B cell (primary cell): Measurements from ENCODE around the gene CHD9. TPM values are rescaled to one million over a fixed set of nuclear protein-coding genes. Genes with fewer than 3 reads are reported as not detected.

Source experiments
- ATAC-seq: fragments of 200-7000 bp; cut with Tn5 transposase; one replicate; pipeline ENCODE4 v1.10.0; 2021; ENCODE audit warnings: low read depth, mild to moderate bottlenecking, moderate number of reproducible peaks, moderate library complexity
- CTCF ChIA-PET: fragments of 350-600 bp; sonication (Branson Sonifier 250); formaldehyde crosslinking; loops from one replicate; lab custom pipeline; 2021; ENCODE audit warnings: antibody characterized with exemption, inconsistent platforms; lab: Charles Lee
- POLR2A ChIA-PET: fragments of 350-600 bp; sonication (Branson Sonifier 250); formaldehyde crosslinking; loops from one replicate; lab custom pipeline; 2021; ENCODE audit warnings: antibody characterized with exemption; lab: Charles Lee
- DNase-seq: peaks from one replicate; pipeline ENCODE4 v3.0.0; 2013
- H2AFZ ChIP-seq: 2 replicates; pipeline ENCODE4 v1.6.1; 2012; ENCODE audit warnings: mild to moderate bottlenecking, low read depth, low read length; ENCODE audit not compliant: insufficient read depth, poor library complexity, severe bottlenecking
- H3K27ac ChIP-seq, 2 donors: 1 replicate in 1 of 2; 2 replicates in 1 of 2; pipeline ENCODE4 v1.5.1; 2012 to 2013; ENCODE audit warnings: low read length in 2 of 2, mild to moderate bottlenecking in 2 of 2, moderate library complexity in 1 of 2
- H3K27me3 ChIP-seq, 4 experiments: fragments of 200-600 bp in 1 of 4; sonication (generic) in 1 of 4; replicated peaks in 1 of 4; 1 replicate in 2 of 4; 2 replicates in 2 of 4; pipeline versions ENCODE4 v1.6.1 to v1.7.0; 2013 to 2016; ENCODE audit warnings: low read length in 3 of 4, mild to moderate bottlenecking in 2 of 4, mixed read lengths in 1 of 4, moderate library complexity in 1 of 4; ENCODE audit not compliant: insufficient read depth in 4 of 4, control insufficient read depth in 3 of 4; ENCODE audit errors: control extremely low read depth in 1 of 4
- H3K36me3 ChIP-seq, 2 experiments: replicated peaks in 1 of 2; 1 replicate in 1 of 2; 2 replicates in 1 of 2; pipeline versions ENCODE4 v1.6.1 to v1.7.1; 2013; ENCODE audit warnings: low read length in 1 of 2; ENCODE audit not compliant: insufficient read depth in 2 of 2, control insufficient read depth in 1 of 2; ENCODE audit errors: control extremely low read depth in 1 of 2, extremely low read depth in 1 of 2
- H3K4me1 ChIP-seq, 2 donors: fragments of 200-600 bp in 1 of 2; sonication (generic) in 1 of 2; 1 replicate in 1 of 2; 2 replicates in 1 of 2; pipeline versions ENCODE4 v1.5.1 to v1.6.1; 2013 to 2017; ENCODE audit warnings: low read length in 2 of 2; ENCODE audit not compliant: control insufficient read depth in 2 of 2, insufficient read depth in 2 of 2
- H3K4me2 ChIP-seq: replicated peaks from 2 replicates; pipeline ENCODE3; 2012; ENCODE audit warnings: mild to moderate bottlenecking, low read depth, low read length; ENCODE audit not compliant: poor library complexity, severe bottlenecking
- H3K4me3 ChIP-seq, 5 experiments: fragments of 200-600 bp in 1 of 5; sonication (generic) in 1 of 5; 1 replicate in 3 of 5; 2 replicates in 2 of 5; pipeline versions ENCODE4 v1.5.1 to v1.7.0; 2011 to 2016; ENCODE audit warnings: low read length in 4 of 5, mild to moderate bottlenecking in 4 of 5, low read depth in 2 of 5, control low read depth in 1 of 5, moderate library complexity in 1 of 5; ENCODE audit not compliant: insufficient read depth in 1 of 5; ENCODE audit errors: control extremely low read depth in 1 of 5, extremely low read depth in 1 of 5
- H3K79me2 ChIP-seq: fragments of 200-600 bp; sonication (generic); one replicate; pipeline ENCODE4 v1.6.0; 2016; ENCODE audit warnings: low read length; ENCODE audit not compliant: control insufficient read depth, insufficient read depth
- H3K9ac ChIP-seq: fragments of 200-600 bp; sonication (generic); 2 replicates; pipeline ENCODE4 v1.6.1; 2017; ENCODE audit warnings: mild to moderate bottlenecking, low read length, moderate library complexity
- H3K9me3 ChIP-seq, 3 donors: one replicate each; pipeline versions ENCODE4 v1.6.1 to v1.7.1; 2013; ENCODE audit warnings: low read length in 2 of 3; ENCODE audit not compliant: control insufficient read depth in 2 of 3, insufficient read depth in 1 of 3; ENCODE audit errors: control extremely low read depth in 1 of 3
- H4K20me1 ChIP-seq: 2 replicates; pipeline ENCODE4 v1.6.0; 2012; ENCODE audit warnings: mild to moderate bottlenecking, low read length; ENCODE audit not compliant: insufficient read depth, control insufficient read depth, poor library complexity, severe bottlenecking
- H3K27ac Mint-ChIP-seq: one replicate; pipeline ENCODE4 v1.8.0; 2021; ENCODE audit warnings: mixed read lengths
- H3K27me3 Mint-ChIP-seq: one replicate; pipeline ENCODE4 v1.8.0; 2021; ENCODE audit warnings: mixed read lengths
- H3K4me1 Mint-ChIP-seq: one replicate; pipeline ENCODE4 v1.8.0; 2021; ENCODE audit warnings: mixed read lengths
- H3K4me3 Mint-ChIP-seq: one replicate; pipeline ENCODE4 v1.8.0; 2021; ENCODE audit warnings: mixed read lengths
- H3K9me3 Mint-ChIP-seq: one replicate; pipeline ENCODE4 v1.8.0; 2022; ENCODE audit warnings: mixed read lengths; ENCODE audit not compliant: insufficient read depth
- EZH2 ChIP-seq: IDR thresholded peaks from 2 replicates; pipeline ENCODE4 v1.6.1; 2012; ENCODE audit warnings: borderline replicate concordance, low read depth, mild to moderate bottlenecking, moderate library complexity, low read length; ENCODE audit not compliant: insufficient read depth, poor library complexity, severe bottlenecking
- WGBS: methylation state at CpG from one replicate; pipeline ENCODE4 v1.1.5; 2013; ENCODE audit warnings: missing lambda C conversion rate; ENCODE audit not compliant: insufficient coverage; 5-methylcytosine and 5-hydroxymethylcytosine counted together
- intact Hi-C: fragments of 100-400 bp; cut with micrococcal nuclease; formaldehyde crosslinking; loops from one replicate; pipeline ENCODE4 v1.10.0; 2022
- polyA plus RNA-seq: library from polyadenylated mRNA; depleted of rRNA; stranded (reverse); fragments of >200 nt; gene quantifications from 2 replicates; pipeline ENCODE4 v1.2.3, GENCODE V29; 2012
- total RNA-seq, 2 donors: library from RNA; stranded (reverse); fragments of 120-200 nt in 1 of 2; gene quantifications; 1 replicate in 1 of 2; 2 replicates in 1 of 2; pipeline versions ENCODE4 v1.2.3 to v1.2.4, GENCODE V29; 2013 to 2022
- TF ChIP-seq, protein P1 (sequence below): fragments of 200-600 bp; IDR thresholded peaks from one replicate; pipeline ENCODE4 v1.8.0; 2022; ENCODE audit warnings: antibody characterized with exemption, mild to moderate bottlenecking

CHD9 gene
- total and polyA plus RNA-seq, 2 donors (not counting 1 experiment from before 2014, with no cell fraction given) = 12.2 to 102 TPM

DNA sequence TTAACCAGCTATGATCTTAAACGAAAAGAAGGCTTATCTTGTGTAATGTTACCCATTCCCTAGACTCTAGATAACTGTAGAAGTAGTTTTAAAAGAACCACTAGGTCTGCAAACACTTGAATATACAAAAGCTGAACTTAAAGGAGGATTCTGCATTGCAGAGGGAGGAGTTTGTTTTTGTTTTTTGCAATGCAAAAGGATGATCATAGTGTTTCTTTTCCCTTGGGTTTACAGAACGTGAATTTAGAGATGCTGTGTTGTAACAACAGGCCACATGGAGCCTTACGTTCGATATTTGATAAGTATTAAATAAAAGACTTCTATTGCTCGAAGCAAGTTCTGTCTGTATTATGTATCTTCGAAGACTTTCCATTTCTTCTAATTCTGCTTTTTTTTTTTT lies 77.6 kb downstream of the CHD9 start:
- peak overlapping the region; percentile 64 for H3K4me3 Mint-ChIP-seq
- peaks cover 0 to 14% of the 10 kb centered on the region in 2 donors for H3K4me1 ChIP-seq
- CTCF ChIA-PET = interaction anchor here (0.6 to 2.6 kb wide), 3 partner anchors 73 to 77 kb away, joined by 3 to 11 read pairs (median 3); partner anchors contain the start of gene CHD9
- no peaks in the 10 kb centered on the region for H3K9me3 Mint-ChIP-seq
- ATAC-seq (no peak), DNase-seq (no peak)
- WGBS = no CpG with 5 or more reads among the region's 6 CpGs
- no peak overlapping the region for H3K4me3 ChIP-seq
- no peaks in the 10 kb centered on the region for H3K9me3 ChIP-seq
- H3K9ac ChIP-seq = no peak overlapping the region
- H3K27ac Mint-ChIP-seq = peak overlapping the region; percentile 41
- POLR2A ChIA-PET = interaction anchor here (0.9 kb wide), 1 partner anchor 77 kb away, joined by 10 read pairs; the partner anchor contains the start of gene CHD9
- H2AFZ ChIP-seq = no peak overlapping the region
- no peaks in the 10 kb centered on the region for H3K27me3 ChIP-seq
- no peak overlapping the region for H3K27ac ChIP-seq
- intact Hi-C loops = no loop called here
- peaks cover 30% of the 10 kb centered on the region for H3K4me1 Mint-ChIP-seq
- no peaks in the 10 kb centered on the region for H3K36me3 ChIP-seq
- H4K20me1 ChIP-seq = peaks cover 13% of the 10 kb centered on the region
- no peak for TF ChIP-seq EZH2
- TF ChIP-seq, protein P1, sequence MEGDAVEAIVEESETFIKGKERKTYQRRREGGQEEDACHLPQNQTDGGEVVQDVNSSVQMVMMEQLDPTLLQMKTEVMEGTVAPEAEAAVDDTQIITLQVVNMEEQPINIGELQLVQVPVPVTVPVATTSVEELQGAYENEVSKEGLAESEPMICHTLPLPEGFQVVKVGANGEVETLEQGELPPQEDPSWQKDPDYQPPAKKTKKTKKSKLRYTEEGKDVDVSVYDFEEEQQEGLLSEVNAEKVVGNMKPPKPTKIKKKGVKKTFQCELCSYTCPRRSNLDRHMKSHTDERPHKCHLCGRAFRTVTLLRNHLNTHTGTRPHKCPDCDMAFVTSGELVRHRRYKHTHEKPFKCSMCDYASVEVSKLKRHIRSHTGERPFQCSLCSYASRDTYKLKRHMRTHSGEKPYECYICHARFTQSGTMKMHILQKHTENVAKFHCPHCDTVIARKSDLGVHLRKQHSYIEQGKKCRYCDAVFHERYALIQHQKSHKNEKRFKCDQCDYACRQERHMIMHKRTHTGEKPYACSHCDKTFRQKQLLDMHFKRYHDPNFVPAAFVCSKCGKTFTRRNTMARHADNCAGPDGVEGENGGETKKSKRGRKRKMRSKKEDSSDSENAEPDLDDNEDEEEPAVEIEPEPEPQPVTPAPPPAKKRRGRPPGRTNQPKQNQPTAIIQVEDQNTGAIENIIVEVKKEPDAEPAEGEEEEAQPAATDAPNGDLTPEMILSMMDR = no peak
- H3K27me3 Mint-ChIP-seq = no peaks in the 10 kb centered on the region
- H3K79me2 ChIP-seq = peaks cover 41% of the 10 kb centered on the region
- H3K4me2 ChIP-seq = peak overlapping the region; percentile 96

- H3K4me3 Mint-ChIP-seq = no peak overlapping the region
- no peaks in the 10 kb centered on the region for H3K27me3 ChIP-seq
- H3K79me2 ChIP-seq = peaks cover 52% of the 10 kb centered on the region
- H3K9ac ChIP-seq = no peak overlapping the region
- H3K4me1 ChIP-seq = peaks cover 0 to 4% of the 10 kb centered on the region in 2 donors
- CTCF ChIA-PET = interaction anchor here (1.2 to 1.7 kb wide), 2 partner anchors 16 to 80 kb away, joined by 5 read pairs; partner anchors contain the start of gene CHD9
- intact Hi-C loops = no loop called here
- no peaks in the 10 kb centered on the region for H3K9me3 Mint-ChIP-seq
- ATAC-seq (no peak), DNase-seq (no peak)
- TF ChIP-seq EZH2 = no peak
- TF ChIP-seq, protein P1 = no peak
- peaks cover 23% of the 10 kb centered on the region for H3K4me1 Mint-ChIP-seq
- POLR2A ChIA-PET = no interaction called here
- no peak overlapping the region for H3K4me2 ChIP-seq
- H3K27ac Mint-ChIP-seq = no peak overlapping the region
- no peaks in the 10 kb centered on the region for H3K9me3 ChIP-seq
- H3K36me3 ChIP-seq = no peaks in the 10 kb centered on the region
- H3K27ac ChIP-seq = peak overlapping the region in 1 of 2 donors; percentile 21
- peaks cover 18% of the 10 kb centered on the region for H4K20me1 ChIP-seq
- 100% methylated on average over 1 of the region's 2 CpGs for WGBS
- no peak overlapping the region for H2AFZ ChIP-seq
- no peaks in the 10 kb centered on the region for H3K27me3 Mint-ChIP-seq
- no peak overlapping the region for H3K4me3 ChIP-seq
Observed at GRCh38 chr16:53135329-53135728, 80.5 kb downstream of the CHD9 start.
